Neuron (in vitro differentiated cells): ENCODE results near the gene FAM124A.

ENCODE experiments used
- H2AFZ ChIP-seq: one replicate; pipeline ENCODE4 v1.6.1; 2013; ENCODE audit warnings: low read depth, mild to moderate bottlenecking, inconsistent platforms, low read length, moderate library complexity
- H3K27me3 ChIP-seq: one replicate; pipeline ENCODE4 v1.6.1; 2013; ENCODE audit warnings: low read length; ENCODE audit not compliant: insufficient read depth
- H3K36me3 ChIP-seq: one replicate; pipeline ENCODE4 v1.6.1; 2013; ENCODE audit warnings: low read length; ENCODE audit not compliant: insufficient read depth
- H3K4me1 ChIP-seq: one replicate; pipeline ENCODE4 v1.6.1; 2013; ENCODE audit warnings: low read length; ENCODE audit not compliant: insufficient read depth
- H3K4me3 ChIP-seq: 2 replicates; pipeline ENCODE4 v1.5.1; 2013; ENCODE audit warnings: mild to moderate bottlenecking, low read length, moderate library complexity
- H3K9me3 ChIP-seq: one replicate; pipeline ENCODE4 v1.6.1; 2013; ENCODE audit warnings: low read length

The FAM124A gene

DNA sequence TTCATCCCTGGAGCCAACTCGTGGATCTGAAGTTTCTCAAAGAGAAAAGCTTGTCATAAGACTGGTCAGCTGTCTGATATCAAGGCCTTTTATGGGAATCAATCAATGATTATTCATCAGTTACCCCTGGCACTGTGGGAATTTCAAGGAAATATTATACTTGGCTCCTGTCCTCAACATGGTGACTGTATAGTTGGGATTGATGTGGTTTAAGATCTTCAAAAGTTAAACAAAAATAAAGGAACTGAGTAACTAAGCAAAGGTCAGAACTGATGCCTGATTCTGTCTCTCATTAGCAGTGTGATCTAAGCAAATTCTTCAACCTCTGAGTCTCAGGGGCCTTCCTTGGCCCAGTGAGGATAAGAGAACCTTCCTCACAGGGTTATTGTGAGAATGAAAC is 95.1 kb downstream of the FAM124A start:
- Histone ChIP-seq H3K4me3 (no peak overlapping the region), H3K27me3 (no peaks in the 10 kb centered on the region), H3K9me3 (no peaks in the 10 kb centered on the region), H3K36me3 (no peaks in the 10 kb centered on the region), H3K4me1 (peaks cover 9% of the 10 kb centered on the region), H2AFZ (no peak overlapping the region)

DNA sequence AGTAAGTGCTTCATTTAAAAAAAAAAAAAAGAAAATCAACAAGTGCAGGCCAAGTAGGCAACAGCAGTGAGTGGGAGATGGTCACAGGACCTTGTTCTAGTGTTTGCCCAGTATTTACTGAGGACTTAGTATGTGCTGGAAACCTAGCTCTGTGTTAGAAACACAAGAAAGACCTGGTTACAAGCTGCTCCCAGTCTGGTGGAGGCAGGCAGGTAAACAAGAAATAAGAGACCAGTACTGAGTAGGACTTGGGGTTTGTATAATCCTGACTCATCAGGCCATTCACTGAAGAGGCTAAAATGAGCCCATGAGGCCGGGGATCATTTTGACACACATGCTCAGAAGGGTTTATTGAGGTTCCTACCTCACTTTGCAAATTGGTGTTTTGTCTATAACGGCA is 95.8 kb downstream of the FAM124A start:
- Histone ChIP-seq H2AFZ (no peak overlapping the region), H3K36me3 (no peaks in the 10 kb centered on the region), H3K4me3 (no peak overlapping the region), H3K27me3 (no peaks in the 10 kb centered on the region), H3K4me1 (peaks cover 9% of the 10 kb centered on the region), H3K9me3 (no peaks in the 10 kb centered on the region)

DNA sequence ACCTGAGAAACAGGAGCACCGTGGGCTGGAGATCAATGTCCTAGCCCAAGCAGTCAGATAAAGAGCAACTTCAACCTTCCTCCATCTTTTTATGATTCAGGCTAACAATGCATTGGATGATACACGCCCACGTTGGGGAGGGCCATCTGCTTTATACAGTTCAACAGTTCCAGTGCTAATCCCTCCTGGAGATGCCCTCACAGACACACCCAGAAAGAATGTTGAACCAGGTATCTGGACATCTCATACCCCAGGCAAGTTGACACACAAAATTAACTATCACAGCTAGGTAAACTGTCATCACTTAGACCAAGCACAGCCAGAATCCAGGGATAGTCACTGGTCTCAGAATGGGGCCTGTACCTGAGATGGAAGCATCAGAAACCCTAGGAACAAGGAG is 96.7 kb downstream of the FAM124A start:
- no peaks in the 10 kb centered on the region for H3K36me3 ChIP-seq
- peaks cover 9% of the 10 kb centered on the region for H3K4me1 ChIP-seq
- no peak overlapping the region for H3K4me3 ChIP-seq
- no peaks in the 10 kb centered on the region for H3K27me3 ChIP-seq
- no peaks in the 10 kb centered on the region for H3K9me3 ChIP-seq
- H2AFZ ChIP-seq, result no peak overlapping the region

DNA sequence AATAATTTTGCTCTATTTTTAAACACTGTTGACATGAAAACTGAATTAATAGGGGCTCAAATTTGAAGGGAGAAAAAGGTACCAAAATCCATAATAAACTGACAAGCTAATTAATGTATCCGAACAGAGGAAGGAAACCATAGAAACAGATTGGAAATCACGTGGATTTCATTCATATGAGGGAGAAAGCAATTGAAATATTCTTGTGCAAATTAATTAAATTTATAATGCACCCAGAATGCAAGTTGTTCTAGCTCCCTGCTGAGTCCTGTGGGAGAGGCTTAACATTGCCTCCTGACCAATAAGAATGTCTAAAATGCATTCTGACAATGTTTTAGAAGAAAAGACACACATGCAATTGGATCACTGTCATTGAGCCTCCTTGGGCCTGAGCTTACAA is 99.6 kb downstream of the FAM124A start:
- Histone ChIP-seq H2AFZ (no peak overlapping the region), H3K9me3 (no peaks in the 10 kb centered on the region), H3K36me3 (no peaks in the 10 kb centered on the region), H3K4me3 (no peak overlapping the region), H3K27me3 (no peaks in the 10 kb centered on the region), H3K4me1 (peaks cover 7% of the 10 kb centered on the region)

DNA sequence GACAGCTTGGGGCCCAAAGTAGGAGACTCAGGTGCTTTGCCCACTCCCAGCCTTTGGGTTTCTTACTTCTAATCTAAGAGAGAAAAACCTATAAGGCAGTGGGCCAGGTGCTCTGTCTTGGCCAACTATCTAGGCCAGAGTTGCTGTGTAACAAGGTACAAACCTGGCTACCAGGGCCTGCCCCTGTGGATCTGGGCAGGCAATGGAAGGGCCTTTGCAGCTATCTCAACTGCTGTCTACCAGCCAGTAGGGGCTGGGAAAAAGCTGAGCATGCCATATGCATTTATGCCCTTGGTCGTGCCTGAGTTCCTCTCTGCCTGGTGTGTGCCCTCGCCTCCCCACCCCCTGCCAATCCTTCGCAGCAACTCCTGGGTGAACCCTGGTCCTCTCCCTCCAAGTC is 100.6 kb downstream of the FAM124A start:
- Histone ChIP-seq H3K36me3 (no peaks in the 10 kb centered on the region), H3K4me1 (peaks cover 7% of the 10 kb centered on the region), H3K4me3 (no peak overlapping the region), H2AFZ (no peak overlapping the region), H3K9me3 (no peaks in the 10 kb centered on the region), H3K27me3 (no peaks in the 10 kb centered on the region)

DNA sequence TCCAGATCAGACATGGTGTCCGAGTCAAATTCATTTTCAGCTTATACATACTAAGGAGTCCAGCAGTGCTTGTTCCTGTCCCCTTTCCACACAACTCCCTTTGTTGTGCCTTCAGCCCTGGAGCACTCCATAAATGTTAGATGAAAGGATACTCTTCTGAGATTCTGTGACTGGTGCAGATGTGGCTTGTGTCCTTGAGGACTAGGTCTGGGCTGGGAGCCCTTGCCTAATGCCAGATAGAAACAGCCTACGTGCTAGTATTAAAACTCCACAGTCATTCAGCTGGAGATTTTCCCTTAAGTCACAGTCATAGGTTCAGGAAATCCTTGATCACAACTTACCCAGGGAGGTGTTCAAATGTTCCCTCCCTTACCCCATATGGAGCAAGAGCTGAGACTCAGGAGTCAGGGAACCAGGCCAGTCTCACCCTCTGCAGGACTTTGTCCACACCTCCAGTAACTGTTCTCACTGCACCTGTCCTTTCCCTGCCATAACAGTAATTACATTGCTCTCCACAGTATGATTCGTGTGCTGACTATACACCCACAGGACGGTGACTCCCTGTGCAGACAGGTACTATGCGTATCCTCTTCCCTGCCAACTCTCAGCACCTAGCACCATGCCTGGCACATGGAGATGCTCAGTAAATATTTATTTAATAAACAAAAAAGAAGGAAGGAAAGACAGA is 101.8 kb downstream of the FAM124A start:
- Histone ChIP-seq H3K36me3 (no peaks in the 10 kb centered on the region), H3K27me3 (no peaks in the 10 kb centered on the region), H2AFZ (no peak overlapping the region), H3K4me3 (no peak overlapping the region), H3K4me1 (peaks cover 7% of the 10 kb centered on the region), H3K9me3 (no peaks in the 10 kb centered on the region)

DNA sequence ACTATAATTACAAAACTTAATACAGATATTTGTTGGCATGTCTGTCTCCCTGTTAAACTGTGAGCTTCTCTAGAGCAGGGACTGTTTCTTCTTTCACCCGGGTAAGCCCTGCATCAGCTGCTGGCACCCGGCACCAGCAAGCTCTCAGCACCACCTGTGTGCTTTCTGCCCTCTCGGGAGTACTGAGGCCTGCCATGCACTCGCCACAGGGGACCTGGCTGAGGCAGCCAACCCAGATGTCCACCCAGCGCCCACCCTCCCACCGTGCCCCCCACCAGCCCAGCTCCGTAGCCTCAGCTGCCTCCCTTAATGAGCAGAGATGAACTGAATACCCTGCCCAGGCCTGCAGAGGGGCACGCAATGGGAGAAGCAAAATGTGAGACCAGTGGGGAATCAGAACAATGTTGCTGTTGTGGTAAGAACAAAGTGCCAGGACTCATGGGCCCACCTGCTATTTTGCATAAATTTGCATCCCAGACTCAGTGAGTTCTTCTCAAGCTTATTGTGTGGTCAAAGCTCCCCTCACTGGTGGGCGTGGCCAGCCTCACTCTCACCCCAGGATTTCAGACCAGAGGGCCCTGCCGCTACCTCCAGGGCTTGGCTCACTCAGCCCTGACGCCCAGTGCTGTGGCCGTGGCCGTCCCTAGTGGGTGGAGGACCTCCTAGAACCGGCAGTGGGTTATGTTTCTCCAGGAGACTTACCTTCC is 102.7 kb downstream of the FAM124A start:
- no peaks in the 10 kb centered on the region for H3K9me3 ChIP-seq
- no peak overlapping the region for H3K4me3 ChIP-seq
- H3K4me1 ChIP-seq, result peaks cover 7% of the 10 kb centered on the region

DNA sequence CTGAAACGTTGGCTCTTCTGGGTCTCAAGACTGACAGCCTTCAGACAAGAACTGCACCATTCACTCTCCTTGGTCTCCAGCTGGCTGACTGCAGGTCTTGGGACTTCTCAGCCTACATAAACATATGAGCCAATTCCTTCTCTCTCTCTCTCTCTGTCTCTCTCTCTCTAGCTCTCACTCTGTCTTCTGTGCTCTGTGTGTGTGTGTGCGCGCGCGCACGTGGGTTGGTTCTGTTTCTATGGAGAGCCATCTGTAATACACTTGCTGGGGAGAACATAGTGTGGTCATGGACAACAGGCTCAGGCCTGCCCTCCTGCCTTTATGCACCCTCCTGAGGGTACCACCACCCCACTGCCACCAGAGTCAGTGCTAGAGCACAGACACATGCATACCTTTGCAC is 103.6 kb downstream of the FAM124A start:
- no peak overlapping the region for H3K4me3 ChIP-seq
- no peak overlapping the region for H2AFZ ChIP-seq
- H3K36me3 ChIP-seq, result no peaks in the 10 kb centered on the region
- H3K9me3 ChIP-seq, result no peaks in the 10 kb centered on the region
- no peaks in the 10 kb centered on the region for H3K27me3 ChIP-seq
- peaks cover 7% of the 10 kb centered on the region for H3K4me1 ChIP-seq

More for the DNA sequence above, 102.7 kb downstream of the FAM124A start:
- Histone ChIP-seq H2AFZ (no peak overlapping the region), H3K36me3 (no peaks in the 10 kb centered on the region), H3K27me3 (no peaks in the 10 kb centered on the region)

DNA sequence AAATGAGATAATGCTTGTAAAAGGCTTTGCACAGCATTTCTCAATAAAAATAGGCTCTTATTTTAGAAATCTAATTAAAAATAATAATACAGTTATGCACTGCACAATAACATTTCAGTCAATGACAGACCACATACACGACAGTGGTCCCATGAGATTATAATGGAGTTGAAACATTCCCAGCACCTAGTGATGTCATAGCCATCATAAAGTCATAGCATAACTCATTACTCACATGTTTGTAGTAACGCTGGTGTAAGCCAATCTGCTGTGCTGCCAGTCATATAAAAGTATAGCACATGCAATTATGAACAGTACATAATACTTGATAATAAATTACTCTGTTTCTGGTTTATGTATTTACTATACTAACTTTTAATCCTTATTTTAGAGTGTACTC is 104.6 kb downstream of the FAM124A start:
- no peak overlapping the region for H3K4me3 ChIP-seq
- no peak overlapping the region for H2AFZ ChIP-seq

DNA sequence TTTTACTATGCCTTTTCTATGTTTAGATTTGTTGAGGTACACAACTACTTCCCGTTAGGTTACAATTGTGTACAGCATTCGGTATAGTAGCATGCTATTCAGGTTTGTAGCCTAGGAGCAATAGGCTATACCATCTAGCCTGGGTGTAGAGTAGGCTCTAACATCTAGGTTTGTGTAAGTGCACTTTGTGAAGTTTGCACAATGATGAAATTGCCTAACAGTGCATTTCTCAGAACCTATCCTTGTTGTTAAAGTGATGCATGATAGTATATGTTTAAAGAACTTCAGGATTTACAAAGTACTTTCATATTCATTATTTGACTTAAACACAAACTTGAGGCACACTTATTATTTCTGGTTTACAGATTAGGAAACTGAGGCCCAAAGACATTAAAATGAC is 105.8 kb downstream of the FAM124A start:
- Histone ChIP-seq H3K9me3 (no peaks in the 10 kb centered on the region), H3K4me3 (no peak overlapping the region), H3K27me3 (no peaks in the 10 kb centered on the region), H2AFZ (no peak overlapping the region), H3K4me1 (peaks cover 7% of the 10 kb centered on the region), H3K36me3 (no peaks in the 10 kb centered on the region)

More for the DNA sequence above, 104.6 kb downstream of the FAM124A start:
- Histone ChIP-seq H3K9me3 (no peaks in the 10 kb centered on the region), H3K36me3 (no peaks in the 10 kb centered on the region), H3K27me3 (no peaks in the 10 kb centered on the region), H3K4me1 (peaks cover 7% of the 10 kb centered on the region)

DNA sequence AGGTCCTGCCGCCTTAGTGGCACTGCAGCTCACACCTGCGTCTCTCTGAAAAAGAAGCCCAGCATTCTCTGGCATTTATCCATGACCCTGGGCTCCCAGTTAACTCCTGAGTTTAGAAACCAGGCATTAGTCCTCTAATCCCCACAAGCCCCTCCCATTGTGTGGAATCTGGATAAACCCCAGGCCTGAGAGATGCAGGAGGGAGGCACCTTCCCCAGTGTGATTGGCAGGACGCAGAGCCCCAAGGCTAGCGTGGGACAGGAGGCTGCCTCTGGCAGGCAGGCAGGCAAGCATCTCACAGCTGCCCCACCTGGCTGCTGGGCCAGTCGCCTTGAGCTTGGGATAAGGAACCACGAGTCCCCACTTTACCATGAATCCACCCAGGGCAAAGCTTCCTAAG is 106.3 kb downstream of the FAM124A start:
- Histone ChIP-seq H3K4me1 (peaks cover 7% of the 10 kb centered on the region), H2AFZ (no peak overlapping the region), H3K4me3 (no peak overlapping the region), H3K36me3 (no peaks in the 10 kb centered on the region), H3K9me3 (no peaks in the 10 kb centered on the region), H3K27me3 (no peaks in the 10 kb centered on the region)

DNA sequence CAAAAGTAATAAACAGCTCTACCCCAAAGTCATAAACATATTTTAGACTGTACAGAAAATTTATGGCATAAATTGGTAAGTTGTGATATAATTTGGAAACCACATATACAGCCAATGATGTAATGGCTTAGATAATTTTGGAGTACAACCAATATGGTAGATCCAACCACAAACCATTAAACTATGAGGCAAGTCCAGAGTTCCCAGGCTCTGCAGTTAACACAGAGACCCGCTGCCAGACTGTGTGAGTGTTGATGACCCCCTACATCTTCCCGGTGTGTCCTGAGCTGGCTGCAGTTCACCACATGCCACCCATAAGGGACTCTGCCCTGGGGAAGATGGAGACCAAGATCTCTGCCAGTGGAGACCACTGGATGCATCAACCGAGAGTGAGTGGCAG is 107.4 kb downstream of the FAM124A start:
- Histone ChIP-seq H3K4me1 (peaks cover 7% of the 10 kb centered on the region), H3K27me3 (no peaks in the 10 kb centered on the region), H3K9me3 (no peaks in the 10 kb centered on the region), H3K36me3 (no peaks in the 10 kb centered on the region), H2AFZ (no peak overlapping the region), H3K4me3 (no peak overlapping the region)

DNA sequence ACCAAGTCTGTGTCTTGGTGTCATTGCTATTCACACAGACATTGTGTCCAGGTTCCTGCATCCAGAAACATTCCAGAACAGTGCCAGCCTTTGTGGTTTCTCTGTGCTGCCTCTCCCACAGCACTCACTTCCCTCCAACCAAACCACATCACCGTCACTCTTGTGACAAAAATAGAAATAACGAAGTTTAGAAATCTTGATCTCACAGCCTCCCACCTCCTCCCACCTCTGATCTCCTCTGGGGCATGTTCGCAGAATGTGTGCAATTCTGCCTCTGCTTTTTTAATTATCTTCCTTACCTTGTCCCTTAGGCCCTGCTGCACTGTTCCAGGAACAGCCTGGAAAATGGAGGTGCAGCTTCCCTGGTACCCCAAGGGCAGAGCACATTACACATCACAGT is 108.6 kb downstream of the FAM124A start:
- Histone ChIP-seq H3K27me3 (no peaks in the 10 kb centered on the region), H3K36me3 (no peaks in the 10 kb centered on the region), H3K9me3 (no peaks in the 10 kb centered on the region), H3K4me3 (no peak overlapping the region), H2AFZ (no peak overlapping the region), H3K4me1 (no peaks in the 10 kb centered on the region)
